Measurements from ENCODE around the gene AJAP1.

DNA sequence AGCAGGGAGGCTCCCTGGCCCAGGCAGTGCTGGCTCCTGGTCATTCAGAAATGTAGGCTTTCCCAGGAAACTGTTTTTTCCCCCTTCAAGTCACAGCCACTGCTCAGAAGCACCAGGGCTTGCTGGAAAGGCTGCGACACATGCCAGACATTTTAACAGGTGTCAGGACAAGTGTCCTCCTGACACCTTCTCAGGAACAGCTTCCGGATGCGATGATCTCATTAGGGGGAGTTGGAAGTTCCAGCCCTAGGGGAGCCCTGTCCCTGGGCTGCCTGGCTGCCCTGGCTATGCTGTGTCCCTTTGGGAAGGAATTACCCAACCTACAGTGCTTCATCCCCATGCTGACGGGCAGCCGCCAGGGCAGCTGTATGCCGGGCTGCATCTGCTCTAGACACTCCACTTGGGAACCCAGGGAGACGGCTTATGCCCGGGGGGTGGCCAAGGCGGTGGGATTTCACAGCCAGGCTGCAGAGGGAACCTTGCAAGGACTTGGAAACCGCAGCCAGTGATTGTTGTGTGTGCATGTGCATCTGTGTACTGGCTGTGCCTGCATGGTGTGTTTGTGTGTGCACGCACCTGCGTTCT, 41.8 kb downstream of the AJAP1 start:
- TF ChIP-seq EP300 (IDR thresholded peaks at IDR 0.05), result no peak
- no peak for TF ChIP-seq CTCF (IDR thresholded peaks at IDR 0.05)
- TF ChIP-seq POLR2A (IDR thresholded peaks at IDR 0.05), result no peak
- TF ChIP-seq POLR2AphosphoS5 (IDR thresholded peaks at IDR 0.05), result no peak
